HG03457 (cell line): ENCODE measurements around the gene TOGARAM2.
"Not testable (repeated sequence)": the region's sequence is repeated elsewhere in the genome, so short reads cannot be mapped to it uniquely, and the experiment has no call there.

Source experiments
- ATAC-seq: cut with Tn5 transposase; IDR thresholded peaks from one replicate; pipeline ENCODE4 v1.9.1; 2021; ENCODE audit warnings: moderate number of reproducible peaks; ENCODE audit not compliant: unreplicated experiment

The TOGARAM2 gene

DNA sequence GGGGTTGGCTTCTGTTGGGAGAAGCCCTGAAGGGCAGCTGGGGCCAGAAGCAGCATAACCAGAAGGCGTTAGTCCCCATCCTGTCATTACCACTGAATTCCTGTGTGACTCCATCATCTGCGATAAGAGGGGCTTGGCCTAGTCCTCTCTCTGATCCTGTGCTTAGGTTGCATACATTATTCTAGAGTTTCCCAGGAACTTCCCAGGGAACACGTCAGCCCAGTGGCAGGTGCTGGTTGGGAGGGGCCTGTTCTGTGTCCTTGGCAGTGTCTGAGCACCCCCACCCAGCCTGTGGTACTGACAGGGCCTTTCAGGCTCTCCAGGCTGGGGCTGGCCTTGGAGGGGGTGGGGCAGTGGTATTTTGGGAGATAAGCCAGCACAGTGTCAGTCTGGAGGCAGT lies 4.5 kb upstream of the TOGARAM2 start:
- ATAC-seq = no peak

DNA sequence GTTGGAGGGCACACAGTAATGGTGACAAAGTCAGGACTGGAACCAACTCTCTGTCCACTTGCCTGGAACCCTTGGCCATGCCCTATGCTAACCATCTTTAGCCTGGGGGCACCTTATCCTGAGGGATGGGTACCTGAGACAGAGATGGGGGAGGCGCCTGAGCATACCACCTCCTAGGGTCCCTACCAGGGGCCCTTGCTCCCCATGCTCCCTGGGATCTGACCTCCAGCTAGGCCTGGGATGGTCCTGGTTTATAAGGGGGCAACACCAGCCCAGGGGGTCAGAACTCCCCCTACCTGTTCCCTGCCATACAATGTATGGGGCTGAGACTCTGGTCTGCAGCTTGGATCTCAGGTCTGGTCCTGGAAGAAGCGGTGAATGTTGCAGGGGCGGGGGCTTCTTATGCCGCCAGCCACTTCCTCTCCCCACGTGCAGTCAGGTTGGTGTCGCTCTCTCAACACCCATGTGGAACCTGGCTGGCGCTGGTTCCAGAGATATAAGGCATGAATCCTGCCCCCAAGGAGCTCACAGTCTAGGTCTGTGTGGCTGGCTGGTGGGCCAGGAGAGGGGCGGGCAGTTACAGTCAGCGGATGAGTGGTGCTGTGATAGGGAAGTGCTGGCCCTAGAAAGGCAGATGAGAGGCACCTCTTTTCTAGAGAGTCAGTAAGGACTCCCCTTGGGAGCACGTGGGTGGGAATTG lies 3.8 kb upstream of the TOGARAM2 start:
- ATAC-seq = no peak

DNA sequence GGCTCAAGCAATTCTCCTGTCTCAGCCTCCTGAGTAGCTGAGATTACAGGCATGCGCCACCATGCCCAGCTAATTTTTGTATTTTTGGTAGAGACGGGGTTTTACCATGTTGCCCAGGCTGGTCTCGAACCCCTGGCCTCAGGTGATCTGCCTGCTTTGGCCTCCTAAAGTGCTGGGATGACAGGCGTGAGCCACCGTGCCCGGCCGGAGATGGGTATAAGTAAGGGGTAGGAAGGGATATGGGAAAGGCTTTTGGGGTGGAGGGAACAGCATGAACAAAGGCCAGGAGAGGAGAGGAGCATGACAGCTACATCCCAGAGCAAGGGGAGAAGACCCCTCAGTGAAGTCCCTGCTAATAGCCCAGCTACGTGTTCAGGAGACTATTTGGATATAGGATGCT lies 3.1 kb upstream of the TOGARAM2 start:
- ATAC-seq = not testable (repeated sequence)

DNA sequence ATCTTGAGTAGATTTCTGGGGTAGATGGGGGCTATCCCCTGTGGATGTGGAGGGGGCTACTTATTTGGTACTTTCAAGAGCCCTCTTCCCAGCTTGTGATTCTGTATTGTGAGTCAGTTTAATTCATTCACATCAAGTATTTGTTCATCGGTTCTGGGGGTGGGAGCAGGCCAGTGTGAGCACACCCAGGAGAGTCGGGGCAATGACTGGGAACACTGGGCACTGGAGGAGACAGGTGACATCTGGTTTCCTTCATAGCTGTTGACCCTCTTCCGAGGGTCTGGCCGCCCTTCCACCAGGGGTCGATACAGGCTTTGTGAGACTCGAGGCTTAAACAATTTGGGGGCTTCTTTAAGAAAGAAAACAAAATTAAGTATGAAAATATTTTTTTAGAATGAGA lies 2.5 kb upstream of the TOGARAM2 start:
- ATAC-seq = no peak

DNA sequence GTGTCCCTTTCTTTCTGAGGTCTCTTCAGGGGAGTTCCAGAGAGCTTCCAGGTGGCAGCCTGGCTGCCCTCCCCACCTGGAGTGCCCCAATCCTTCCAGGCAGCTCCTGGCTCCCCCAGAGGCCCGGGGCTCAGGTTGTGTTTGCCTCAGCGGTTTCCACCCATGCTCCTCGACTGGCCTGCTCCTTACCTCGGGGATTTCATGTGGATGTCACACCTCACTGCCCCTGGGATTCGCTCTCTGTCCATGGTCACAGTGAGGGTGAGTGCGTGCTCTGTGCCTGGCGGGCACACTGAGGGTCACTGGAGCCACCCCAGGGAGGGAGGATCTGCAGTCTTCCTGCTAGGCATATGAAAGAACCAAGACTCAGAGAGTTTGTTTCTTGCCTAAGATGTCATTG lies 2.1 kb upstream of the TOGARAM2 start:
- no peak for ATAC-seq

DNA sequence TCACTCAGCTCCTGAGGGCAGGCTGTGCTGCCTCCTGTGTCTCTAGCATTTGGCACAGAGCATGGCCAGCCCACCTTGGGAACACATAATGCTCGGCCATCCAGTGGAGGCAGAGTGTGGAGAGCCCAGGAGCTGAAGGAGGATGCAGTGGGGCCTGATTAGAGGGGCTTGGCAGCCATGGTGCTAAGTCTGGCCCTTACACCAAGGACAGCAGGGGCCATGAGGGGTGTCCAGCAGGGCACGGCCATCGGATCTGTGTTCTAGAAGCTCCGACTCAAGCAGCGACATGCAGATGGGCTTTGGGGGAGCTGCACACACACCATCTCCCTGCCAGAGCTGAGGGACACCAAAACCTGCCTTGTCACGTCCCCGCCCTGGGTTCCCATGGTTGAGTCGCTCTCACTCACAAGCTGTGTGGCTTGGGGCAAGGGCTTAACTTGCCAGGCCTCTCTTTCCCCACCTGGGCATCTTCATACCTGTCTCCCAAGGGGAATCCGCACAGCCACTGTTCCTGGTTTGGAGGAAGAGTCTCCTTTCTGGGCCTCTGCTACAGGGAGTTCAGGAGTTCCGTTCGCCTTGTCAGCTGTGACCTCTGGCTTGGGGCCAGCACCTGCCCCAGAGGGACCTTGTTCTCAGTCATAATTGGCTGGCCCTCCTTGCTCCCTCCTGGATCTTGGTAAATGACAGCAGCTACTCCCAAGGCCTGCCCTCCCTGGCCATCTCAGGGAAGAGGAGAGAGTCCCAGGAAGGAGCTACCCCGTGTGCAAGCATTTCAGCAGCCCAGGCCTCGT lies 1.3 kb upstream of the TOGARAM2 start:
- ATAC-seq = no peak

DNA sequence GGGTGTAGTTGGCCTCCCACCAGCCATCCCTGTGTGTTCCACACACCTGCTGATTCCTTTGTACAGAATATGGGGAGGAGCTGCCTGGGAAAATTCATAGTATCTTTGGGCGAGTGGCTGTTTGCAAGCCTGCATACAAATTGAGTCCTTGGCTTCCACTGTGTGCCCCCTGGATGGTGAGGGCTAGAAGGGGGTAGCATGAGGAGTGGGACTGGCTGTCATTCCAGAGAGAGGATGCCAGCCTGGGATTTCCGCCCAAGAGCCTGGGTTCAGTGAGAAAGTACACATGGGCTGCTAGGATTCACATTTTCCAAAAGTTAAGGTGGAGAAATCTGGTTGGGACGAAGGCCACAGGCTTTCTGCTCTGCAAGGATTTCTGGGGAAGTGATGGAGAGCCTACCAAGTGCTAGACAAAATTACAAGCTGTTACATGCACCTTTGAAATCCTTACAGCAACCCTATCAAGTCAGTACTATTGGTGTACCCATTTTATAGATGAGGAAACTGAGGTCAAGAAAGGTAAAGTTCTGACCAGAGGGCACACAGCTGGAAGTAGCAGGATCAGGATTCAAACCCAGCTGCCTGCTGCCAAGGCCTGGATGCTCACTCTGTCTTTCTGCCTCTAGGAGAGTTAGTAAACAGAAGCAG lies 606 bp upstream of the TOGARAM2 start:
- ATAC-seq = no peak

DNA sequence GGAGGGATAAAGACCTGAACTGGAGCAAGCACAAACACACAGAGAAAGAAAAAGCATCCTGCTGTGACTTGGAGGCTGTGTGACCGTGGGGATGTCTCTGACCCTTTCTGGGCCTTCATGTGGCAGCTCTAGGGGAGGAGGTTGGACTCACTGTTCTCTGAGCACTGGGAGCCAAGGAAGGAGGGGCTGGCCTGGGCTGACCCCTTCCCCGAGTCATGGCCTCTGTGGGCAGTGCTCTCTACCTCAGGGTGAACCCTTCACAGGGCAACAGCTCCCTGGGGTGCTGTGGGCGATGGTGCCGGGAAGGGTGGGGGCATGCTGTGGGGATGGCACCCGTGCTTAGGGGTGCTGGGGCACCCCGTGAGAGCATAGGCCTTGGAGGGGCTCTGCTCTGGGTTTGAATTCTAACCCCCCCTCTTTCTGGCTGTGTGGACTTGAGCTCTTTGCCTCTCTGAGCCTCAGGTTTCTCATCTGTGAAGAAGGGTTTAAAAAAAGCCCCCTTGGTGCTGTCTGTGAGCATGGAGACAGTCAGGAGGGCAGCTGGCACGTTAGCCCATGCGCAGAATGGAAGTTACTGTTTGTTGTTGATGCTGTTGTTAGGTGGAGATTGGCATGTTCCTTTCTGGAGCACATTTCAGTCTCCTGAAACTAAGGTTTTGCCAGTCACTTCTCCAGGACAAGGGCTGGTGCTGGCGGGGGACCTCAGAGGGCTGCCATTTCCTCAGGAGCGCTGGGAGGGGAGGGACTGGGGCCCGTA lies 700 bp downstream of the TOGARAM2 start:
- ATAC-seq = no peak

DNA sequence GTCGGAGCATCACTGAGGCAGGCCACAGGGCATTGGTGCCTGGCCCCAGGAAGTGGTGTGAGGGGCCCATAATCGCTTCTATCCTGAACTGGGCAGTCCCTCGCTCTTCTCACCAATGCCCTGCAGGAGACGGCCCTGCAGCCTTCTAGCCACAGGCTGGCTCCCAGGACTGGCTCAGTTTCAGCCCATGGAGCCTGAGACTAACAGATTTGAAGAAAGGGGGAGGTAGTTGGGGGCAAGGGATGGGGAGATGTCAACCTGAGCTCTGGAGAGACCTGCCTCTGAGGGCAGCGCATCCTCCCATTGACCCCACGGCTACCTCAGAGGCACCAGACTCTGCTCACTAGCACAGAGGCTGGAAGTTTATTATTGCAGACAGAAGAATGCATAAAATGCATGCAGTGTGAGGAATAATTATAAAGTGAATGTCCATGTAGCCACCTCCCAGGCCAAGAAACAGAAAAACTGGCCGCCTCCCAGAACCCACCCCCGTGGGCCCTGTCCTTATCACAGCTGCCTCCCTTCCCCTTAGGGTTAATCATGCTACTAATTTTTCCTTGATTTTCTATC lies 1.4 kb downstream of the TOGARAM2 start:
- no peak for ATAC-seq

DNA sequence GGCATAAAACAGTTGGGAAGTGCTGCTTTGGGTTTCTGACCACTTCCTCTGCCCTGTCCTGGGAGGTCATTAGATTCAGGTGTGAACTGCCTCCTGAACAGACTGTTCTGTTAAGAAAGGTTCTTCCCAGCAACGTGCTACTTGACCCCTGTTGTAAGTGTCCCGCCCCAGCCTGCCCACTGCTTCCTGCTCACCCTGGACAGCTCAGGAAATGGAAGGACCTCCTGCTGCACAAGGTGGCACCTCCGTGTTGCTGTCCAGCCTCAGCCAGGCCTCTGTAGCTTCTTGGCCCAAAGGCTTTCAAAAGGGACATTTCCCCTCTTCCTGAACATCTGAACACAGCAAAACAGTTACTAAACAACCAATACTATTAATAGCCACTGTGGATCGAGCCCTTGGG lies 5.3 kb downstream of the TOGARAM2 start:
- ATAC-seq = no peak

DNA sequence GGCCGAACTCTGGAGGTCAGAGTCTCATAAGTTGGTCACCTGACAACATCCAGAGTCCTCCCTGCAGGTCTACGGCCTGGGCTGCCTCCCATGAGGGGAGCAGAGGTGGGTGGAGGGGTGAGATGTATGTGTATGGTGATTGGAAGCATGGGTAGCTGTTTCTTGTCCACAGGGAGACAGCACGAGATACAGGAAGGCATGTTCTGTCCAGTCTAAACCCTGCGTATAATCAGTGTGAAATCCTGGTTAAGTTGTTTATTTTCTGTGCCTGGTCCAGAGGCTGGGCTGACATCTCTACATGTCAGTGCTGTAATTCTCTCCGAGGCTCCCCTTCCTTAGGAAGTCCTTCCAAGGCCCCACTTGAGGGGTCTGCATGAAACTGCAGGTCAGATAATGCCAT lies 8.9 kb downstream of the TOGARAM2 start:
- ATAC-seq = no peak

DNA sequence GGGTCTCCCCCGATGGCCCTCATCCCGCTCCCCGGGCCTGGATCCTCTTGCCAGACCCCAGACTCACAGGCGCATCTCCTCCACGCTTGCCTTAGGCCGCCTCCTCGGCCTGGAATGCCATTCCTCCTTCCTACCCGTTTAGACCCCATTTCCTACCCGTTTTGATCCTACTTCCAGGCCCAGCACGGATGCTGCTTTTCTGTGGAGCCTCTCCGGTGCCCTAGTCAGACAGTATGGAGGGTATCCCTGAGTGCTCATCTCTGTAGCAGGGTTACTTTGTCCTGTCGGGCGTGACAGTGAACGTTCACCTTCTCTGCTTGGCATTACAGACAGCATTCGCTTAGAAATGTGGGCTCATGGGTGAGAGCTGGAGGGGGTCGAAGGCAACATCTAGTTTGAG lies 9.3 kb downstream of the TOGARAM2 start:
- ATAC-seq = no peak

DNA sequence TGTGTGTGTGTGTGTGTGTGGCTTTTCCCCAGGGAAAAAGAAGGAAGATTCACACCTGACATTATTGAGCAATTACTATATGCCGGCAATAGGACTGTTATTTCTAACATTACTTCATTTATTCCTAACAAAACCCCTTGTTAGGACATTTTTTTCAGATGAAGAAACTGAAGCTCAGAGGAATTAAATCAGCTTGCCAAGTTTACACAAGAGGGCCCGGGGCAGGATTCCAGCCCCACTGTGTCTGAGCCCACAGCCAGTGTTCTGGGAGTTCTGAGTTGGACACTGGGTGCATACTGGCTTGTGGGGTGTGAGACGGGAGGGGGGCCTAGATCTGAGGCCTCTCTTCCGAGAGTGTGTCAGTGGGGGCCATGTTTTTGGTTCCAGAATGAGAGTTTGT lies 9.9 kb downstream of the TOGARAM2 start:
- ATAC-seq = no peak

DNA sequence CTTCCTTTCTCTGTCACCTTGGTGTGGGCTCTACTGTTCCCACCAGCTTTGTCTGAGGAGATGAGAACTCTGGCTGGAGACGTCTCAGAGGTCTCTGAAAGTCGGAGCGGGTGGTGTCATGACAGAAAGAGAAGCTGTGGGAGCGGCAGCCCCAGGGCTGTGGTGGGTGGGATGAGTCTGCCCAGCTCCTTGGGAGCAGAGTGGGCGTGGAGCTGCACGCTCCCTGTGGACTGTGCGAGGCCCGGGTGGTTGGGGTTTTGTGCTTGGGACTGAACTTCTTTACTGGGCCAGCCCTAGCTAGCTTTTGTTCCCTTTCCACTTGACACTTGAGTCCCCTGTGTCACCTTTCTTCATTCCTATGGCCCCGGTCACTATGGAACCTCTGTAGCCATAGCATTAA lies 10.4 kb downstream of the TOGARAM2 start:
- no peak for ATAC-seq

DNA sequence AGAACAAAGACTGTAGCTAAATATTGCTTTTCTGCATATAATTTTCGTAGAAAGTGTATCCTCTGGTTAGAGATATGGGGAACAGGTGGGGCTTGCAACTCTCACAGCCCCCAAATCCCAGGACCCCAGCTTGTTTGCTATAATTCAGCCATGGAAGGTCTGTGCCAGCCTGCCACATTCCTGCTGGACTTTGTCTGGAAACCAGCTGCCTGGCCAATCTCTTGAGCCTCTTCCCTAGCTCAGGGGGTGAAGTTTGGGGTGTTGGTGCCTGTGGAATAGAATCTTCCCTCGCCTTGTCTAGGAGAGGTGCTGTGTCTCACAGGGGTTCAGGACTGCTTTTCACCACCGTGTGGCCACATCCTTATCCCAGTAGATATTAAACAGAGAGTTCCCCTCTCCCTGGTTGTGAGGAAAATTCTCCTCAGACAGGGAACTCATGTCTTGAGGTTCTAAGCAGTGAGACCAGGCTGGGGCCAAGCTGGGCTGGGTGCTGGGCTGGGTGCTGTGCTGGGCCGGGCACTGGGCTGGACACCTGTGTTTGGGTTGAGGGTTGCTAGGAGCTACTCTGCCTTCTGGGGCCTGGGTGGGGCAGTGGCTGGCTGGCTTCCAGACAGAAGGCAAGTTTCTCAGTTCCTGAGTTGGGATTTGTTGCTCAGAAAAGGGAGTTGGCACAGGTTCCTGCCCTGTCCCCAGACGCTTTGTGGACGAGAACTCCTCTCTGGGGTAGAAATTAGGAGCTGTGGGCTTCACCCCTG lies 12.3 kb downstream of the TOGARAM2 start:
- ATAC-seq = no peak

DNA sequence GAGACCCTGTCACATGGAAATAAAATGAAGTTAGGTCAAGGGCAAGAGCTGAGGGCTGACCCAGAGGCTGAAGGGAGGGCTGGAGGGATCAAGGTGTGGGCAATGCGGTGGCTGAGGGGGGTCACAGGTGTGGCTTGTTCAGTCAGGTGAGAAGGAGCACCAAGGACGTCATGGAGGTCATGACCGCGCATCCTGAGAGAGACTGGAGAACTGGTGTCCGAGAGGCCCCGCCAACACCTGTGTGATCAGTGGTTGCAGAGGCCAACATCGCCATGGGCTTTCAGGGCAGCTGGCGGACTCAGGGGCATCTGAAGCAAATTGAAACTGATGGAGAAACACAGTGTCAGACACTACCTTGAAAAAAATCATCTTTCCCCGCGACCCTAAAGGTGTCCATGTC lies 13.0 kb downstream of the TOGARAM2 start:
- no peak for ATAC-seq

DNA sequence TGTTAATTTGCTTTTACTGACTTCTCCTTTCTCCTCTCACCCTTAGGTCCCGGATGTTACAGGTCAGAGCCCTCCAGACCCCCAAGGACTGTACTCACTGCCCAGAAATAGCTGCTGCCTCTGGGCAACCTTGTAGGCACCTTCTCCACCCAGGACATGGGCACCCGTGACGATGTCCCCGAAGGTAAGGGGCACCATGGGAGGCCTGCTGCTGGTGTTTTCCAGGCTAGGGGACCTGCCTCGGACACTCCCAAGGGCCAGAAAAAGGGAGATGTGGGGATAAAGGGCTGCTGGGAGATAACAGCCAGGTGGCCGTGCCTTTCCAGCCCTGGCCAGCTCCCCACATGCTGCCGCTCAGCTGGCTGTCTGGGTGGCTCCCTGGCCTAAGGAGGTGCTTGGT lies 13.6 kb downstream of the TOGARAM2 start:
- ATAC-seq = no peak

DNA sequence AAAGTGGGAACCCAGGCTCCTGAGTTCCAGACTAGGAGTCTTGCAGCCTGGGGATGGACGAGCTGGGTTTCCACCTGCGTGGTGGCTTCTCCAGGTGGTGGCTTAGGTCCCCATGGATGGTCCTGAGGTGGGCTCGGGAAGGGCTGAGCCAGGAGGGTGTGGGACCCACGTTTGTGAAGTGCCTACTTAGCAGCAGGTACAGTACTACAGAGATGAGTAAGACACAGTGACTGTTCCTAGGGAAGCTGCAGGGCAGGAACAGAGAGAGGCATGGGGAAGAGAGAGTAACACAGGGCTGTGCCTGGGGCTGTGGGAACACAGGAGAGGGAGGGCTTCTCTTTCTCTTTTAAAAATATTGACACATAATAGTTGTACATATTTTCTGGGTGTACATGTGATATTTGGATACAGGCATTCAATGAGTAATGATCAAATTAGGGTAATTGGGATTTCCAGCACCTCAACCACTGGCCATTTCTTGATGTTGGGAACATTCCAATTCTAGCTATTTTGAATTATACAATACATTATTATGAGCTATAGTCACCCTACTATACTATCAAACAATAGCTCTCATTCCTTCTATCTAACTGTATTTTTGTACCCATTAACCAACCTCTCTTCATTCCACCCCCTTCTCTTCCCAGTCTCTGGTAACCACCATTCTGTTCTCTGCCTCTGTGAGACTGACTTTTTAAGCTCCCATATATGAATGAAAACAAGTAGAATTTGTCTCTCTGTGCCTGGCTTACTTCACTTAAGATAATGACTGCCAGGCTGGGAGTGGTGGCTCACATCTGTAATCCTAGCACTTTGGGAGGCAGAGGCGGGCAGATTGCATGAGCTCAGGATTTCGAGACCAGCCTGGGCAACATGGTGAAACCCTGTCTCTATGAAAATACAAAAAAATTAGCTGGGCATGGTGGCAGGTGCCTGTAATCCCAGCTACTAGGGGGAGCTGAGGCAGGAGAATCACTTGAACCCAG lies 15.0 kb downstream of the TOGARAM2 start:
- ATAC-seq = no peak

DNA sequence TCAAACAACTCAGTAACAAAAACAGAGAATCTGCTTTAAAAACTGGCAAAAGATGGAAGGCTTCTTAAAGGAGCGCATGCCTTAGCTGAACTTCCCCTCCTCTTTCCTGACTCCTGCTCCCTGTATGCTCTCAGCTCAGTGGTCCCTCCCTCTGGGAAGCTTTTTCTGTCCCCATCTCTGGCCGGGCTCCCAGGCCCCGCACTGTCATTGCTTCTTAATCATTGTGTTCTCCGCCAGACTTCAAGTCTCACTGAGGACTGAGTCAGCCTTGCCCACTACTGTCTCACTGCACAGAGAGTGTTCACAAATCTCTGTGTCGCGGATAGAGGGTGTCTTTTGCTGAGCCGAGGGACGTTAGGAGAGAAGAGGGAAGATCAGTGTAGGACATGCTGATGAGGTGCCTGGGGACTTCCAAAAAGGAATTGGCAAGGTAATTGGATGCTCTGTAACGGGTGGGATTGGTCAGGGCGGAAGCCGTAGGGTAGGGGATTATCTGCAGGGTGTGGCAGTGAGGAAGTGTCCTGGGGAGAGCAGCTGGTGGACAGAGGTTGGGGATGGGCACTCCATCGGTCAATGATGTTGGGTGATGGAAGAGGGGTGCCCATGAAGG lies 16.2 kb downstream of the TOGARAM2 start:
- ATAC-seq = no peak
